SHP77 treated with DMSO at 0.1 percent for 48 hours (cell line): ENCODE data around the gene PRSS33.
A peak's percentile ranks its signal among the peaks of the same experiment; 100 is the strongest.

Experiments
- DNase-seq: peaks from one replicate; lab custom pipeline; 2025; lab: John Stamatoyannopoulos, UW

PRSS33 gene

GRCh38 chr16:2820836-2821486, 33.6 kb upstream of the PRSS33 start:
- no peak for DNase-seq

- no peak for DNase-seq
Measured at GRCh38 chr16:2819939-2820835, 32.8 kb upstream of the PRSS33 start.

- no peak for DNase-seq
Measured at GRCh38 chr16:2819179-2819938, 32.0 kb upstream of the PRSS33 start.

- no peak for DNase-seq
Measured at GRCh38 chr16:2818272-2818876, 31.0 kb upstream of the PRSS33 start.

GRCh38 chr16:2817340-2818271, 30.2 kb upstream of the PRSS33 start:
- no peak for DNase-seq

GRCh38 chr16:2816751-2817339, 29.5 kb upstream of the PRSS33 start, which contains the start of gene PRSS21:
Gene PRSS21 (plus strand): TSS chr16:2817237. CDS start chr16:2817269, 32 bp downstream.
- no peak for DNase-seq

GRCh38 chr16:2815299-2815771, 28.0 kb upstream of the PRSS33 start:
- no peak for DNase-seq

GRCh38 chr16:2814551-2815298, 27.4 kb upstream of the PRSS33 start:
- DNase-seq, result no peak

- DNase-seq, result no peak
Measured at GRCh38 chr16:2813771-2814221, 26.4 kb upstream of the PRSS33 start.

GRCh38 chr16:2811703-2812471, 24.5 kb upstream of the PRSS33 start:
- no peak for DNase-seq

GRCh38 chr16:2810651-2811050, 23.3 kb upstream of the PRSS33 start:
- no peak for DNase-seq

GRCh38 chr16:2809149-2809760, 21.9 kb upstream of the PRSS33 start:
- DNase-seq, result no peak

GRCh38 chr16:2808181-2808580, 20.8 kb upstream of the PRSS33 start:
- DNase-seq, result no peak

GRCh38 chr16:2806286-2806685, 18.9 kb upstream of the PRSS33 start:
- no peak for DNase-seq

GRCh38 chr16:2804728-2805127, 17.4 kb upstream of the PRSS33 start:
- no peak for DNase-seq

- no peak for DNase-seq
Measured at GRCh38 chr16:2803545-2804195, 16.3 kb upstream of the PRSS33 start.

- DNase-seq, result peak; percentile 31
Measured at GRCh38 chr16:2799859-2800226, 12.5 kb upstream of the PRSS33 start.
